Measurements from ENCODE around the gene ABTB1. TPM values are rescaled to one million over a fixed set of nuclear protein-coding genes. Genes with fewer than 3 reads are reported as not detected.

The ABTB1 gene
- total RNA-seq, 1 donor from 2014 or later, result 56.6 TPM

GRCh38 chr3:127711896-127712295 is 39.1 kb downstream of the ABTB1 start:
- no peak overlapping the region for H3K4me3 ChIP-seq
- H3K4me1 ChIP-seq, result peaks cover 58% of the 10 kb centered on the region
- peaks cover 12% of the 10 kb centered on the region for H3K36me3 ChIP-seq
- H3K27me3 ChIP-seq (ENCODE audit: low read depth), result no peaks in the 10 kb centered on the region
- intact Hi-C loops (cut with DNase I), result no loop called here
- no peak for TF ChIP-seq CTCF (IDR thresholded peaks at IDR 0.05)
- H3K9me3 ChIP-seq, result no peaks in the 10 kb centered on the region
- no peak overlapping the region for H3K27ac ChIP-seq
- ATAC-seq (no peak), DNase-seq (no peak)

- no peak for ATAC-seq
- Histone ChIP-seq H3K27ac (peak overlapping the region; percentile 54), H3K4me1 (peaks cover 61% of the 10 kb centered on the region), H3K4me3 (no peak overlapping the region), H3K9me3 (no peaks in the 10 kb centered on the region), H3K36me3 (peaks cover 12% of the 10 kb centered on the region), H3K27me3 (ENCODE audit: low read depth) (no peaks in the 10 kb centered on the region)
- TF ChIP-seq CTCF (IDR thresholded peaks at IDR 0.05), result no peak
- intact Hi-C loops (cut with DNase I), result no loop called here
- no peak for DNase-seq
Measured at GRCh38 chr3:127712461-127712860, 39.7 kb downstream of the ABTB1 start.

GRCh38 chr3:127712881-127713771 is 40.4 kb downstream of the ABTB1 start:
- H3K9me3 ChIP-seq, result no peaks in the 10 kb centered on the region
- intact Hi-C loops (cut with DNase I), result no loop called here
- H3K27me3 ChIP-seq (ENCODE audit: low read depth), result no peaks in the 10 kb centered on the region
- no peak for DNase-seq
- peak in 1 of 2 donors; percentile 5 for ATAC-seq
- H3K36me3 ChIP-seq, result peaks cover 8% of the 10 kb centered on the region
- peak overlapping the region; percentile 54 for H3K27ac ChIP-seq
- no peak overlapping the region for H3K4me3 ChIP-seq
- no peak for TF ChIP-seq CTCF (IDR thresholded peaks at IDR 0.05)
- H3K4me1 ChIP-seq, result peaks cover 57% of the 10 kb centered on the region

GRCh38 chr3:127714125-127714571 is 41.4 kb downstream of the ABTB1 start:
- Histone ChIP-seq H3K27me3 (ENCODE audit: low read depth) (no peaks in the 10 kb centered on the region), H3K9me3 (no peaks in the 10 kb centered on the region), H3K36me3 (peaks cover 10% of the 10 kb centered on the region), H3K4me3 (no peak overlapping the region), H3K27ac (peak overlapping the region; percentile 54), H3K4me1 (peaks cover 47% of the 10 kb centered on the region)
- DNase-seq, result no peak
- no peak for TF ChIP-seq CTCF (IDR thresholded peaks at IDR 0.05)
- intact Hi-C loops (cut with DNase I), result no loop called here
- ATAC-seq, result peak; percentile 44 to 64

GRCh38 chr3:127714866-127715265 is 42.1 kb downstream of the ABTB1 start:
- no peak for TF ChIP-seq CTCF (IDR thresholded peaks at IDR 0.05)
- H3K4me1 ChIP-seq, result peaks cover 44% of the 10 kb centered on the region
- no peak for DNase-seq
- peak overlapping the region; percentile 51 for H3K27ac ChIP-seq
- no peak overlapping the region for H3K4me3 ChIP-seq
- H3K27me3 ChIP-seq (ENCODE audit: low read depth), result no peaks in the 10 kb centered on the region
- peaks cover 17% of the 10 kb centered on the region for H3K36me3 ChIP-seq
- ATAC-seq, result no peak
- no peaks in the 10 kb centered on the region for H3K9me3 ChIP-seq
- intact Hi-C loops (cut with DNase I), result no loop called here
